GM12878 (cell line): Measurements from ENCODE around the gene DPF3.

Source experiments
- CEBPB ChIP-seq, 2 experiments: fragments of 150-350 bp in 1 of 2; IDR thresholded peaks; 2 replicates each; pipeline ENCODE4 v1.6.1; 2012 to 2014; ENCODE audit warnings: low read depth in 2 of 2, low read length in 2 of 2, borderline replicate concordance in 1 of 2, inconsistent platforms in 1 of 2
- CHD1 ChIP-seq: IDR thresholded peaks from 2 replicates; pipeline ENCODE4 v1.6.1; 2012; ENCODE audit warnings: low read depth, low read length, improper control_type of control experiment
- CREM ChIP-seq: IDR thresholded peaks from 2 replicates; pipeline ENCODE4 v1.6.1; 2014; ENCODE audit warnings: antibody characterized with exemption, low read depth
- CTCF ChIP-seq, 3 experiments: IDR thresholded peaks in 2 of 3; conservative IDR thresholded peaks in 1 of 3; 2 replicates each; pipeline ENCODE4 v1.5.1; 2011; ENCODE audit warnings: low read depth in 3 of 3, low read length in 3 of 3, mild to moderate bottlenecking in 3 of 3, control low read depth in 2 of 3, moderate library complexity in 2 of 3, inconsistent platforms in 1 of 3, mixed read lengths in 1 of 3; ENCODE audit not compliant: control insufficient read depth in 2 of 3, insufficient read depth in 1 of 3; ENCODE audit errors: extremely low read depth in 1 of 3
- EGR1 ChIP-seq, 2 experiments: IDR thresholded peaks; 1 replicate in 1 of 2; 2 replicates in 1 of 2; pipeline ENCODE4 v1.6.1; 2011 to 2012; ENCODE audit warnings: low read depth in 2 of 2, low read length in 2 of 2, borderline replicate concordance in 1 of 2, mild to moderate bottlenecking in 1 of 2, moderate library complexity in 1 of 2
- MTA2 ChIP-seq: fragments of 450-650 bp; IDR thresholded peaks from 2 replicates; pipeline ENCODE4 v1.6.1; 2016; ENCODE audit warnings: low read depth, mild to moderate bottlenecking, moderate library complexity
- SMC3 ChIP-seq: IDR thresholded peaks from 2 replicates; pipeline ENCODE4 v1.6.1; 2011; ENCODE audit warnings: low read length, improper control_type of control experiment, borderline replicate concordance
- ZNF274 ChIP-seq: IDR thresholded peaks from one replicate; pipeline ENCODE4 v1.8.0; 2011; ENCODE audit not compliant: insufficient read length, insufficient read depth
- ZNF687 ChIP-seq: fragments of 450-650 bp; IDR thresholded peaks from 2 replicates; pipeline ENCODE4 v1.6.1; 2017; ENCODE audit warnings: mild to moderate bottlenecking, moderate library complexity
- TF ChIP-seq, protein P1 (sequence below): fragments of 450-650 bp; IDR thresholded peaks from 2 replicates; pipeline ENCODE4 v1.6.1; 2017; ENCODE audit warnings: mild to moderate bottlenecking, moderate library complexity
- TF ChIP-seq, protein P2 (sequence below): fragments of 450-650 bp; formaldehyde crosslinking; IDR thresholded peaks from 2 replicates; pipeline ENCODE4 v1.4.0; 2022; ENCODE audit warnings: mild to moderate bottlenecking, moderate library complexity

DNA sequence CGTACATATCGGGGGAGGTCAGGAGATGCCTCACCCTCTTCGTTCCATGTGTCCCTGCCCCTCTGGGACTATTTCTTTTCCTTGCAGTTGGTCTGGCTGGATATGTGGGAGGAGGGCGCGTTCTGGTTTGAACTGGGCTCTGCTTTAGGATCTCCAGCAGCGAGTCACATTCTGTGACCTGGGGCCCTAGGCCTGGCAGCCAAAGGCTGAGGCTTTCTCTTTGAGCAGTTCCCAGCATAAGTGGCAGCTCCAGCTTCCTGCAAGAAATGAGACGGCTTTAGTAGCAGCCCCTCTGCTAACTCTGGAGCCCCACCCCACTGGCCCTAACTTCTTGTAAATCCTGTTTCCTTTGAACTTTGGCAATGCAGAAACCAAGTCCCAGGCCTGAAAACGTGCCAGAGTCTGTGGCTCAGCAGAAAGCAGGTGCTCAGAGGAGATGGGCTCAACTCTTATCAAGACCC is 274.8 kb downstream of the DPF3 start:
- TF ChIP-seq CREM (no peak), MTA2 (no peak), CTCF (IDR thresholded peaks at IDR 0.05 in 2 of 3, conservative IDR thresholded peaks at IDR 0.05 in 1 of 3; ENCODE audit: control insufficient read depth in 2 of 3, extremely low read depth in 1 of 3, insufficient read depth in 1 of 3, low read depth in 3 of 3, low read length in 3 of 3) (no peak), CHD1 (no peak), ZNF274 (no peak), EGR1 (IDR thresholded peaks at IDR 0.05; ENCODE audit: borderline replicate concordance in 1 of 2, low read depth in 2 of 2, low read length in 2 of 2) (no peak), CEBPB (IDR thresholded peaks at IDR 0.05; ENCODE audit: borderline replicate concordance in 1 of 2, low read depth in 2 of 2, low read length in 2 of 2) (no peak), SMC3 (no peak), ZNF687 (no peak)
- TF ChIP-seq, protein P1, sequence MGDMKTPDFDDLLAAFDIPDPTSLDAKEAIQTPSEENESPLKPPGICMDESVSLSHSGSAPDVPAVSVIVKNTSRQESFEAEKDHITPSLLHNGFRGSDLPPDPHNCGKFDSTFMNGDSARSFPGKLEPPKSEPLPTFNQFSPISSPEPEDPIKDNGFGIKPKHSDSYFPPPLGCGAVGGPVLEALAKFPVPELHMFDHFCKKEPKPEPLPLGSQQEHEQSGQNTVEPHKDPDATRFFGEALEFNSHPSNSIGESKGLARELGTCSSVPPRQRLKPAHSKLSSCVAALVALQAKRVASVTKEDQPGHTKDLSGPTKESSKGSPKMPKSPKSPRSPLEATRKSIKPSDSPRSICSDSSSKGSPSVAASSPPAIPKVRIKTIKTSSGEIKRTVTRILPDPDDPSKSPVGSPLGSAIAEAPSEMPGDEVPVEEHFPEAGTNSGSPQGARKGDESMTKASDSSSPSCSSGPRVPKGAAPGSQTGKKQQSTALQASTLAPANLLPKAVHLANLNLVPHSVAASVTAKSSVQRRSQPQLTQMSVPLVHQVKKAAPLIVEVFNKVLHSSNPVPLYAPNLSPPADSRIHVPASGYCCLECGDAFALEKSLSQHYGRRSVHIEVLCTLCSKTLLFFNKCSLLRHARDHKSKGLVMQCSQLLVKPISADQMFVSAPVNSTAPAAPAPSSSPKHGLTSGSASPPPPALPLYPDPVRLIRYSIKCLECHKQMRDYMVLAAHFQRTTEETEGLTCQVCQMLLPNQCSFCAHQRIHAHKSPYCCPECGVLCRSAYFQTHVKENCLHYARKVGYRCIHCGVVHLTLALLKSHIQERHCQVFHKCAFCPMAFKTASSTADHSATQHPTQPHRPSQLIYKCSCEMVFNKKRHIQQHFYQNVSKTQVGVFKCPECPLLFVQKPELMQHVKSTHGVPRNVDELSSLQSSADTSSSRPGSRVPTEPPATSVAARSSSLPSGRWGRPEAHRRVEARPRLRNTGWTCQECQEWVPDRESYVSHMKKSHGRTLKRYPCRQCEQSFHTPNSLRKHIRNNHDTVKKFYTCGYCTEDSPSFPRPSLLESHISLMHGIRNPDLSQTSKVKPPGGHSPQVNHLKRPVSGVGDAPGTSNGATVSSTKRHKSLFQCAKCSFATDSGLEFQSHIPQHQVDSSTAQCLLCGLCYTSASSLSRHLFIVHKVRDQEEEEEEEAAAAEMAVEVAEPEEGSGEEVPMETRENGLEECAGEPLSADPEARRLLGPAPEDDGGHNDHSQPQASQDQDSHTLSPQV: no peak
- TF ChIP-seq, protein P2, sequence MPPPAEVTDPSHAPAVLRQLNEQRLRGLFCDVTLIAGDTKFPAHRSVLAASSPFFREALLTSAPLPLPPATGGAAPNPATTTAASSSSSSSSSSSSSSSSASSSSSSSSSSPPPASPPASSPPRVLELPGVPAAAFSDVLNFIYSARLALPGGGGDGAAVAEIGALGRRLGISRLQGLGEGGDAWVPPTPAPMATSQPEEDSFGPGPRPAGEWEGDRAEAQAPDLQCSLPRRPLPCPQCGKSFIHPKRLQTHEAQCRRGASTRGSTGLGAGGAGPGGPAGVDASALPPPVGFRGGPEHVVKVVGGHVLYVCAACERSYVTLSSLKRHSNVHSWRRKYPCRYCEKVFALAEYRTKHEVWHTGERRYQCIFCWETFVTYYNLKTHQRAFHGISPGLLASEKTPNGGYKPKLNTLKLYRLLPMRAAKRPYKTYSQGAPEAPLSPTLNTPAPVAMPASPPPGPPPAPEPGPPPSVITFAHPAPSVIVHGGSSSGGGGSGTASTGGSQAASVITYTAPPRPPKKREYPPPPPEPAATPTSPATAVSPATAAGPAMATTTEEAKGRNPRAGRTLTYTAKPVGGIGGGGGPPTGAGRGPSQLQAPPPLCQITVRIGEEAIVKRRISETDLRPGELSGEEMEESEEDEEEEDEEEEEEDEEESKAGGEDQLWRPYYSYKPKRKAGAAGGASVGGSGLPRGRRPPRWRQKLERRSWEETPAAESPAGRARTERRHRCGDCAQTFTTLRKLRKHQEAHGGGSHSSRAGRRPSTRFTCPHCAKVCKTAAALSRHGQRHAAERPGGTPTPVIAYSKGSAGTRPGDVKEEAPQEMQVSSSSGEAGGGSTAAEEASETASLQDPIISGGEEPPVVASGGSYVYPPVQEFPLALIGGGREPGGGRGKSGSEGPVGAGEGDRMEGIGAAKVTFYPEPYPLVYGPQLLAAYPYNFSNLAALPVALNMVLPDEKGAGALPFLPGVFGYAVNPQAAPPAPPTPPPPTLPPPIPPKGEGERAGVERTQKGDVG (CRISPR knock-in tag): no peak
